GM12891 (cell line): ENCODE measurements around the gene PLXND1.

ENCODE experiments used
- PAX5 ChIP-seq: IDR thresholded peaks from 2 replicates; pipeline ENCODE4 v1.6.1; 2011; ENCODE audit warnings: low read length, moderate library complexity, mild to moderate bottlenecking; ENCODE audit not compliant: insufficient read depth, severe bottlenecking
- POLR2A ChIP-seq: IDR thresholded peaks from 2 replicates; pipeline ENCODE4 v1.6.1; 2011; ENCODE audit warnings: low read depth, low read length, control low read depth
- POLR2AphosphoS5 ChIP-seq: IDR thresholded peaks from 2 replicates; pipeline ENCODE4 v1.6.1; 2011; ENCODE audit warnings: low read depth, low read length, control low read depth
- TAF1 ChIP-seq: IDR thresholded peaks from 2 replicates; pipeline ENCODE4 v1.6.1; 2011; ENCODE audit warnings: low read depth, low read length, control low read depth

- no peak for TF ChIP-seq POLR2A
- no peak for TF ChIP-seq POLR2AphosphoS5
- no peak for TF ChIP-seq TAF1
- TF ChIP-seq PAX5: no peak
These were observed 34.6 kb downstream of the PLXND1 start for GRCh38 chr3:129571605-129572547.
